HG02759 (cell line): ENCODE measurements around the gene SLC34A3.
"Not testable (repeated sequence)": the region's sequence is repeated elsewhere in the genome, so short reads cannot be mapped to it uniquely, and the experiment has no call there.

ENCODE experiments used
- ATAC-seq: cut with Tn5 transposase; IDR thresholded peaks from one replicate; pipeline ENCODE4 v1.9.1; 2021; ENCODE audit warnings: mild to moderate bottlenecking, moderate library complexity; ENCODE audit not compliant: unreplicated experiment

Gene SLC34A3

DNA sequence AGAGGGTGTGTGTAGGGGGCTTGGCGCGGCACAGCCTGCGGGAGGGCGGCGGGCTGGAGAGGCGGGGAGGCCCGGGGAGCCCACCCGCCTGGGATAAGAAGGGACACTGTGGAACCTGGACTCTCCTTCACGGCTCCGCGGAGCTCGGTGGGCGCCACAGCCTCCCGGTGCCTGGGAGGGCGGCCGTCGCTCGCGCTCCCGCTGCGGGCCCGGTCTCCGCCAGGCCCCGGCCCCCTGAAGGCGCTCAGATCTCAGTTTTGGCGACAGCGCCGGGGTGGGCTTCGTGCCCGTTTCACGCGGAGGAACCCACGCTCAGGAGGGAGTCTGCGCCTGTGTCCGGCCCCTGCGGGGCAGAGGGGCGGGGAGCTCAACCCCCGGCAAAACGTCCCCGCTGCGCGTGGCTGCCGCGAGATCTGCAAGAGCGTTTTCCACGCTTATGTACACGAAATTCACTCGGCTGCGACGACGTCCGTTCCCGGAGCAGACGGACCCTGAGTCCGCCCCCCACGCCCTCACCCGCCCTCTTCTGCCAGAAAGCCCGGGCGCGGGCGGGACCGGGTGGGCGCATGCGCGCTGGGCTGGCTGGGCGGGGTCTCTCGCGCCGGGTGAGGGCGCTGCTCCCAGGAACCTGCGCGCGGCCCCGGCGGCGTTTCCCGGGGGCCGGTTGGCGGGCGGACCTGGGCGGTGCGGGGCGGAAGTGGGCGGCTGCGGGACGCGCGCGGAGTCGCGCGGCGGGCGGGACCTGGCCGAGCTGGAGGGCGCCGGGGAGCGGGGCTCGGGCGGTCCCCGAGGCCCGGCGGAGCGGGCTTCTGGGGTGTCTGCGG lies 24.1 kb downstream of the SLC34A3 start, which contains the start of gene NELFB:
Gene NELFB, plus strand, starts transcription at position 704 of the 824 bp plus-strand sequence.
- peak; percentile 85 for ATAC-seq

DNA sequence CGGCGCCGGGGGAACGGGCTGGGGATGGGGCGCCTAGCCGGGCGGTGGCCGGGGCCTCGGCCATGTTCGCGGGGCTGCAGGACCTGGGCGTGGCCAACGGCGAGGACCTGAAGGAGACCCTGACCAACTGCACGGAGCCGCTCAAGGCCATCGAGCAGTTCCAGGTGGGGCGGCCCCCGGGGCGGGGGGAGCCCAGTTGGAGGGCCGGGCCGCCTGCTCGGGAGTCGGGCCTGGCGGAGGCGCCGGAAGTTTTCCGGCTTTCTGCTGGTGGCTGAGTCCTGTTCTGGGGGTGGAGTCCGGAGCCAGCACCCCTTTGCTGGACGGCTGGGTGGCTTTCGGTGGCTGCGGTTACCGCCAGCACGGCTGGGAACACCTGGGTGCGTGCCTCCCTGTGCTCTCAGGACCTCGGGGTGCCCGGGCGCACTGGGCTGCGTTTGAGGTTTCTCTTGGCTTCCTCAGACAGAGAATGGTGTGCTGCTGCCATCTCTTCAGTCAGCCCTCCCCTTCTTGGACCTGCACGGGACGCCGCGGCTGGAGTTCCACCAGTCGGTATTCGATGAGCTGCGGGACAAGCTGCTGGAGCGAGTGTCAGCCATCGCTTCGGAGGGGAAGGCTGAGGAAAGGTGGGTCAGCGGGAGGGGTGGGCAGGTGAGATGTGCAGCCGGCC lies 24.9 kb downstream of the SLC34A3 start:
- no peak for ATAC-seq

DNA sequence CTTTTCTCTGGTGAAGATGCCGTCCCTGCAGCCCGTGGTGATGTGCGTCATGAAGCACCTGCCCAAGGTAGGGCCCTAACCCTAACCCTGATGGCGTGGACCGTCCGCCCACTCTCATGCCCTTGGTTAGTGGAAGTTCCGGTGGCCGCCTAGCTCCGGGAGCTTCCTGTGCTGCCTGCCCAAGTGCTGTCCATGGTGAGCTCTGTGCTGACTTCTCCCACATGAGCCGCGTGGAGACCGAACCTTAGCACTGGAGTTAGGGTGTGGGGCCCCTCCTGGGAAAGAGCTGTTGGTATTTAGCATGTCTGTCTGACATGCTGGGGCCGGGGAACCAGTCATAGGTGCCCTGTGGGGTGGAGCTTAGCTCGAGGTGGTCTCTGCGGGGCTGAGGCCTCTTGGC lies 25.7 kb downstream of the SLC34A3 start:
- no peak for ATAC-seq

DNA sequence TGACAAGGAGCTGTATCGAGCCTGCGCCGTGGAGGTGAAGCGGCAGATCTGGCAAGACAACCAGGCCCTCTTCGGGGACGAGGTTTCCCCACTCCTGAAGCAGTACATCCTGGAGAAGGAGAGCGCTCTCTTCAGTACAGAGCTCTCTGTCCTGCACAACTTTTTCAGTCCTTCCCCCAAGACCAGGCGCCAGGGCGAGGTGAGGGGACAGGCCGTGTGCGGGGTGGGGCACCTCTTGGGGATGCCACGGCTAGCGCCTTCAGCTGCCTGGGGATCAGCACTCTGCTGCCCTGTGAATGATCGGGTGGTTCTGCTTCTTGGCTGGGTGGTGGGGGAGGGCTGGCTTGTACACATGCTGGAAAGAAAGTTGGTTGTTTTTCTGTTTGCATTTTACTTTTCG lies 26.2 kb downstream of the SLC34A3 start:
- ATAC-seq = no peak

DNA sequence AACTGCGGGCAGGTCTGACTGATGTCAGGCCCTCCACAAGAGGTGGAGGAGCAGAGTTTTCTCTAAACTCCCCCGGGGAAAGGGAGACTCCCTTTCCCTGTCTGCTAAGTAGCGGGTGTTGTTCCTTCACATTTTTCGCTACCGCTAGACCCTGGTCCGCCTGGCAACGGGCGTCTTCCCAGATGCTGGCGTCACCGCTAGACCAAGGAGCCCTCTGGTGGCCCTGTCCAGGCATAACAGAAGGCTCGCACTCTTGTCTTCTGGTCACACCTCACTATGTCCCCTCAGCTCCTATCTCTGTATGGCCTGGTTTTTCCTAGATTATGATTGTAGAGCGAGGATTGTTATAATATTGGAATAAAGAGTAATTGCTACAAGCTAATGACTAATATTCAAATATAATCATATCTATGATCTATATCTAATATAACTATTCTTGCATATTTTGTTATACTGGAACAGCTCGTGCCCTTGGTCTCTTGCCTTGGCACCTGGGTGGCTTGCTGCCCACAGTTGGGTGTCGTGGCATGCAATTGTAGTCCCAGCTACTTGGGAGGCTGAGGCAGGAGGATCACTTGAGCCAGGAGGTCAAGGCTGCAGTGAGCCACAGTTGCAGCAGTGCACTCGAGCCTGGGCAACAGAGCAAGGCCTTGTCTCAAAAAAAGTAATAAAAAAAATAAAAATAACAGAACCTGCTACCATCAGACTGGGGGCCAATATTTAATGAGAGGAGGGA lies 31.6 kb downstream of the SLC34A3 start:
- ATAC-seq = not testable (repeated sequence)

DNA sequence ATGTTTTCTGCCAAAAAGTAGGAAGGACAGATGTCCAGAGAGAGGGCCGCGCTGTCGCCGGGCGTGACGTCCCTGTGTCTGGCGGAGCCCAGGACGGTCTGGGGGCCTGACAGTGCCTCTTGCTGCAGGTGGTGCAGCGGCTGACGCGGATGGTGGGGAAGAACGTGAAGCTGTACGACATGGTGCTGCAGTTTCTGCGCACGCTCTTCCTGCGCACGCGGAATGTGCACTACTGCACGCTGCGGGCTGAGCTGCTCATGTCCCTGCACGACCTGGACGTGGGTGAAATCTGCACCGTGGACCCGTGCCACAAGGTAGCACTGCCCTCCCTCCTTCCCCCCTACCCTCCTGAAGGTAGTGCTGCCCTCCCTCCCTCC lies 32.2 kb downstream of the SLC34A3 start:
- no peak for ATAC-seq

DNA sequence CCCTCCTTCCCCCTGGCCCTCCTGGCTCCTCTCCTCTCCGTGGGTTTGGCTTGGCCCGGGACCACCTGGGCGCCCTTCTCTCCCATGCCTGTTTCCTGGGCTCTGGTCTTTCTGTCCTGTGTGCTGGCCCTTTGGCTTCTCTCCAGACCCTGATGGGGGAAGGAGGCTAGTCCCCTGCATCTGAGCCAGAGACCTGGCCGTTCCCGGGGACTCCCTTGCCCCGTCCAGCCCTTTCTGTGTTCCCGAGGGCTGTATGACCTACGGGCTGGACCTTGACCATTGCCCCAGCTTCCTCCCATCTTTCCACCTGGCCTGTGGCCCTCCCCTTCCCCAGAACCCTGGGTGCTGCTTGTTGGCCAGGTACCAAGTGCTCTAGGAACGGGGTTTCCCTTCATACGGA lies 32.8 kb downstream of the SLC34A3 start:
- no peak for ATAC-seq

DNA sequence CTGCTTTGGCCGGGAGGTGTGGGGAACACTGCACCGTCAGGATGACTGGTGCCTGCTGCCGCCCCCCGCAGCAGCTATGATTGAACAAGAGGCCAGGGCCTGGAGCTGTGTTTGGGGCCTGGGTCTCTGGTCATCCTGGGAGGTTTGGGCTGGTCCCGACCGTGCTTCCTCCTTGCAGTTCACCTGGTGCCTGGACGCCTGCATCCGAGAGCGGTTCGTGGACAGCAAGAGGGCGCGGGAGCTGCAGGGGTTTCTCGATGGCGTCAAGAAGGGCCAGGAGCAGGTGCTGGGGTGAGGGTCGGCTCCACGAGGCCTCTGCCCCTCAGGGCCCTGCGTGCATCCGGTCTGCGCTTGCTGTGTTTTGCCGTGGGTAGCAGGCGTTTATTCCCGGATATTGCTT lies 33.4 kb downstream of the SLC34A3 start:
- ATAC-seq = no peak

DNA sequence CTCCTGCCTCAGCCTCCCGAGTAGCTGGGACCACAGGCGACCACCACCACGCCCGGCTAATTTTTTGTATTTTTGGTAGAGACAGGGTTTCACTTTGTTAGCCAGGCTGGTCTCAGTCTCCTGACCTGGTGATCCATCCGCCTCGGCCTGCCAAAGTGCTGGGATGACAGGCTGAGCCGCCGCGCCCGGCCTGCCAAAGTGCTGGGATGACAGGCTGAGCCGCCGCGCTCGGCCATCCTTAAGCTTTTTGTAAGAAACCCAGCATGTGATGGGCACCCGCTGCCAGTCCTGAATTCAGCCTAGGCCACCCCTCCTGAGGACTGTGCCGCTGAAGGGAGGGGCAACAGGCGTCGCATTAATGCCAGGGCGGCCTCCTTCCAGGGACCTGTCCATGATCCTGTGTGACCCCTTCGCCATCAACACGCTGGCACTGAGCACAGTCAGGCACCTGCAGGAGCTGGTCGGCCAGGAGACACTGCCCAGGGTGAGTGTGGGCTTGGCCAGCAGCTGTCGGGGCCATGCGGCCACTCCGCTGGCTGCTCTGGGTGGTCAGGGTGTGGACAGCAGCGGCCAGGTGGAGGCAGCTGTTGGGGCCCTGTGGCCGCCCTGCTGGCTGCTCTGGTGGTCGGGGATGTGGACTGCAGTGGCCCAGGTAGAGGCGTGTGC lies 34.9 kb downstream of the SLC34A3 start:
- ATAC-seq = no peak

DNA sequence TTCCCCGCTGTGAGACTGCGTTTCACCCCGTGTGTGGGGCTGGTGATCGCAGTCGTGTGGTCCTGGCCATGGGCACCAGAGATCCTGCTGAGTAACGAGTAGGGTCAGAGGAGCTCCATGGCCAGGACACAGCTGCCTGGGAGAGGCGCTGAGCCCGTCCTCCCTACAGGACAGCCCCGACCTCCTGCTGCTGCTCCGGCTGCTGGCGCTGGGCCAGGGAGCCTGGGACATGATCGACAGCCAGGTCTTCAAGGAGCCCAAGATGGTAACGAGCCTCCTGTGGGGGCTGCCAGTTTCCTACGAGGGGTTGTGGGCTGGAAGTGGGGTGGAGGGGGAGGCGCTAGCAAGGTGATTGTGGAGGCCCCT lies 35.4 kb downstream of the SLC34A3 start:
- ATAC-seq = no peak

DNA sequence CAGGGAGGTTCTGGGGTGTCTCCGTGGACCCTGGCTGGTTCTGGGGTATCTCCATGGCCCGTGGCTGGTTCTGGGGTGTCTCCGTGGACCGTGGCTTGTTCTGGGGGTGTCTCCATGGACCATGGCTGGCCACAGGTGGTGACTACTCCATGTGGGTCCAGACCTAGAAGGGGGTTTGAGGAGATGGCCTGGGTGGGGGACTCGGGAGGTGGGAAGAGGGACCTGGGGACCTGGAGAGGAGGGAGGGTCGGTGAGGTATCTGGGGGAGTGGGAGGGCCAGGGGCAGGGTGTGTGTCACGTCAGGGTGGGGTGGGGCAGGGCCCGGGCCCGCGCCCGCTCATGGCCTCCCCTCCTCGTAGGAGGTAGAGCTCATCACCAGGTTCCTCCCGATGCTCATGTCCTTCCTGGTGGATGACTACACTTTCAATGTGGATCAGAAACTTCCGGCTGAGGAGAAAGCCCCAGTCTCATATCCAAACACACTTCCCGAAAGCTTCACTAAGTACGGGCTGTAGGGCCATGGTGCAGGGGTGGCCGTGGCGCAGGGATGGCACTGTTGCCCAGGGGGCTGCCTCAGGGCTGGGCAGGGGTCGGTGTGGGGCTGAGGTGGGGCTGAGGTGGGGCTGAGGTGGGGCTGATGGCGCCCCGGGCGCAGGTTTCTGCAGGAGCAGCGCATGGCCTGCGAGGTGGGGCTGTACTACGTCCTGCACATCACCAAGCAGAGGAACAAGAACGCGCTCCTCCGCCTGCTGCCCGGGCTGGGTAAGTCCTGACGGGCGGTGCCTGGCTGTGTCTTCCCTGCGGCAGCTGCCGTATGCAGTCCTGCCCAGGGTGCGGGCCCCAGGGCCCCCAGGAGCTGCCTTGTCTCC lies 36.1 kb downstream of the SLC34A3 start:
- ATAC-seq = no peak

DNA sequence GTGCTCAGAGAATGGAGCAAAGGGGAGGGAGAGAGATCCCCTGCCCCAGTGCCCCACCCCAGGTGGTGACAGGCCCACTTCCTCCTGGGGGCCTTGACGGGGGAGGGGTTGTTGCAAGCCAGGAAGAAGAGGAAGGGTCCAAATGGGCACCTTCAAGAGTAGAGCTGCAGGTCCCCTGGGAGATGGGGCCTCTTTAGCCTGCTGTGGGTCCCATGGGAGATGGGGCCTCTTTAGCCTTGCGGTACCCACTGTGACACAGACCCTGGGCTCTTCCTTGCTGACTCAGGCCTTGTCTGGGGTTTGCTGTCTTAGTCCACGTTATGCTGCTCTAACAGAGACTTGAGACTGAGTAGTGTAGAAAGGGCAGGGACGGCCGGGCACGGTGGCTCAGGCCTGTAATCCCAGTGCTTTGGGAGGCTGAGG lies 37.2 kb downstream of the SLC34A3 start:
- no peak for ATAC-seq

DNA sequence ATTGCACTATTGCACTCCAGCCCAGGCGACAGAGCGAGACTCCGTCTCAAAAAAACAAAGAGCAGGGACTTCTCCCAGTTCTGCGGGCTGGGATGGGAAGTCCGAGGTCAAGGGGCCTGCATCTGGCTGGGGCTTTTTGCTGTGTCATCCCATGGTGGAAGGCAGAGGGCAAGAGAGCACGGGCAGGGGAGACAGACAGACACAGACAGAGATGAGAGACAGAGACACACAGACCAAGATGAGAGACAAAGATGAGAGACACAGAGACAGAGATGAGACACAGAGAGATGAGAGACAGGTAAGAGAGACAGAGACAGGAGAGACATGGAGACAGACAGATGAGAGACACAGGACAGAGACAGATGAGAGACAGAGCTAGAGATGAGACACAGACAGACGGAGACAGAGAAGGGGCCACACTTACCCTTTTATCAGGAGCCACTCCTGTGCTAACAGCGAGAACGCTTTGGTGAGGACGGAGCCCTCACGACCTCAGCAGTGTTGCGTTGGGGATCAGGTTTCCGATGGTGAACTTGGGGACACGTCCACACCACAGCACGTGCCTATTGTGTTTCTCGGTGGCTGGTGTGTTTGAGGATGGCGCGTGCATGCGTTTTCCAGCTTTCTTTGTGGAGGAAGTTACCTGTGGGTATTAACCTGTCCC lies 38.0 kb downstream of the SLC34A3 start:
- no peak for ATAC-seq

DNA sequence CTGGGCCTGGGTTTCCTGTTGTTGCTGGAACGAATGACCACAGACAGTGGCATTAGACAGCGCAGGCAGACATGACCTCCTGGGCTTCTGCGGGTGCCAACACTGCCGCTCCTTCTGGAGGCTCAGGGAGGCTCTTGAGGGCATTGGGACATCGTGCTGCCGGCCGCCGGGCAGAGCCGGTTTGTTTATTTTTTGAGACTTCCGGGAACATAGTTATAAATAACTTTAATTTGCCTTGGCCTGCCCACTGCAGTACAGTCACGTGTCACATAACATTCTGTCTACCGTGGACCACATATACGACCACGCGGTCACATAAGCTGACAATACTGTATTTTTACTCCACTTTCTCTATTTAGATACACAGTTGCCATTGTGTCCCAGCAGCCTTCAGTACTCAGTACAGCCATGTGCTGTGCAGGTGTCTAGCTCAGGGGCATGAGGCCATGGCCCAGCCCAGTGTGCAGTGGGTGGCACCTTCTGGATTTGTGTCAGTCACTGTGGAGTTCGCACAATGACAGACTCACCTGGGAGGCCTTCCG lies 38.6 kb downstream of the SLC34A3 start:
- no peak for ATAC-seq

DNA sequence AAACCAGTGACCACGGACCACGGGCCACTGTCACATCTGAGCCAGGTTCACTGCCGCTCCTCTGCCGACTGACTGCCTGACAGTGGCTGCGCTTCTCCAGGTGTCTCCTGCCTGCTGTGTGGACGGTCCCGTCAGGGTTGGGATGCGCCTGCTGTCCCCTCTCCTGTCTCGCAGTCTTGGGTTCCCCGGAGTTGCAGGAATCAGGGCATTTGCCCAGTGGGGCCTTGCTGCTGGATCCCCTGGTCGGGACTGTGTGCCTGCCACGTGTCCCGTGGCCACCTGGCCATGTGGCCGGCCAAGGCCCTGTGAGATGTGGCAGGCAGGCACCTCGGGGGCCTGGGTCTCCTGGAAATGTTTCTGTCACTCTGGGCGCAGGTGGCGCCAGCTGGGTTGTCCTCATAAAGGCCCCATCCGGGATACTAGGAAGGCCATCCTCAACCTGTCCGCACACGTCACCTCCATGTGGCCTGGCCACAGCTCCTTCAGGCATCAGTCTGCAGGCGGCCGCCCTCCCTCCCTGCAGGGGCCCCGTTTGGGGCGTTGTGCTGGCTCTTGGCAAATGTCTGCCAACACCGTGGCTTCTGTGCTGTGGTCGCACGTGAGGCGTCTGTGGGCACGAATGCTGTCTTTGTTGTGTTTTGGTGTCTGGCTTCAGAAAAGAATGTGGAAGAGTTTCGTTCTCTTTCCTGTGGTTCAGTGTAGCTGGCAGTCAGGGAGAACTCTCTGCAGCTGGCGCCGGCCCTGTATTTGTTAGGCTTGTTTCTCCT lies 40.4 kb downstream of the SLC34A3 start:
- ATAC-seq = no peak

DNA sequence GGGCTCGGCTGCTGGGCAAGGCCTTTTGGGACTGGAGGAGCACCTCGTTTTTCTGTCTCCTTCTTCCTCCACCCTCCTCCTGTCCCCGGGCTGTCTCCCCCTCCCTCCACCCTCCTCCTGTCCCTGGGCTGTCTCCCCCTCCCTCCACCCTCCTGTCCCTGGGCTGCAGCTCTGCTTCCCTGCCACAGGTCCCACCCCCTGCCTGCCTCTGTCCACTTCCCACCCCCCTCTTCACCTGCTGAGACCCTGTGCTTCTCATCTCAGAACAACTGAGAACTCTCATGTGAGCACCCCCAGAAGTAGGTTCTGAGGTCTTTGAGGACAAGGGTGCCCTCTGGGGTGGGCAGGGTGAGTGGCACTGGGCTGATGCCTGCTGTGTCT lies 41.0 kb downstream of the SLC34A3 start:
- no peak for ATAC-seq

DNA sequence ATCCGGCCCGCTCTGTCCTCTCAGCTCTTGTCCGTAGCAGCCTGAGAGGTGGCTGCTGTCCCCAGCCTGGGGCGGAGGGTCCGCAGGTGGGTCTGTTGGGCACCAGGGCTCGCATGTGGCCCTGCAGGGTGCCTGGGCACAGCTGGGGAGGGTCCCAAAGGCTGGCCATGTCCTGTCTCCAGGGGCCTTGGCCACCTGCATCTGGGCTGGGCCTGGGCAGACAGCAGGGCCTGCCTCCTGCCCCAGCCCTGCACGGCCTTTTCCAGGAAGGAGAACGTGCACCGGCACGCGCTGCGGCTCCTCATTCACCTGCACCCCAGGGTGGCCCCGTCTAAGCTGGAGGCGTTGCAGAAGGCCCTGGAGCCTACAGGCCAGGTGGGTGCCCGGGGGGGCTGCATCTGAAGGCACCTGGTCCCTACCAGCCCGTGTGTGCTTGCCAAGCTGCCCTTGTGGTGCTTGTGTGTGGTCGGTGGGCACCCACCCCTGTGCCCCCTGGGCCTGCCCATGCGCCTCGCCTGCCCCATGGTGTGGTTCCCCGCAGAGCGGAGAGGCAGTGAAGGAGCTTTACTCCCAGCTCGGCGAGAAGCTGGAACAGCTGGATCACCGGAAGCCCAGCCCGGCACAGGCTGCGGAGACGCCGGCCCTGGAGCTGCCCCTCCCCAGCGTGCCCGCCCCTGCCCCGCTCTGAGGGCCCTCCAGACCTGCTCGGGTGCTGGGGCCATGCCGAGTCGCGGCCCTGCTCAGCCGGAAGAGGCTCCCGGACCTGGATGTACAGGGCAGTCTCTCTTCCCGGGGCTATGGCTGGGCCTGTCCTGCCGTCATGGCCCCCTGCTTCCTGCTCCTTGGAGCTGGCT lies 41.8 kb downstream of the SLC34A3 start:
- ATAC-seq = no peak

DNA sequence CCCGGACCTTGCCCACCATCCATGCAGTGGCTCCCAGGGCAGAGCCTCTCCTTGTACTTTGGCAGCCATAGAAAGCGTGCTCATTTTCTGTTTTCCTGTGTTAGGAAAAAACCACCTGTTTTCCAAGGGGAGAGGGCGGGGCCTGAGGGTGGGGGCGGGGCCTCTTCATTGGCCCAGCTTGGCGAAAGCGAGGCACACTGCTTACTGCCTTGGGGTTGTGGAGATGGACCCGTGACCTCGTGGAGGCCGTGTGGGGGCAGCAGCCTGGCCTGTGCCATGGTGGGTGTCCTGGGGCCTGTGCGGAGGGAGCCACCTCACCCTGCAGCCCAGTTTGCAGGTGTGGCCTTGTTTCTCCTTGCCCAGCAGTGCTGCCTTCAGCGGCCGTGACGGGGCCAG lies 42.4 kb downstream of the SLC34A3 start:
- ATAC-seq = no peak
